ENCODE data around the gene COX7B2. TPM values are rescaled to one million over a fixed set of nuclear protein-coding genes. Genes with fewer than 3 reads are reported as not detected.

COX7B2 gene
- total and polyA plus RNA-seq, 2 of the 13 experiments (the other 11 are each of a cell fraction or from before 2014, with no cell fraction given): not detected

- DNase-seq (ENCODE audit: low spot score) (no peak), ATAC-seq (no peak), FAIRE-seq (no peak)
- CTCF ChIA-PET (ENCODE audit: low intra/inter-chr PET ratio, low total read pairs): no interaction called here
- POLR2A ChIA-PET: no interaction called here
- Histone ChIP-seq H2AFZ (ENCODE audit: low read length) (no peak overlapping the region), H3K36me3 (replicated peaks in 1 of 2; ENCODE audit: control insufficient read depth in 1 of 2, insufficient read depth in 2 of 2, low read length in 2 of 2) (no peaks in the 10 kb centered on the region), H3K79me2 (ENCODE audit: insufficient read depth, low read length) (no peaks in the 10 kb centered on the region), H3K9me3 (ENCODE audit: low read length) (0 out of 2 replicates have a peak, but pooled peaks cover under 1% of the 10 kb centered on the region), H3K9ac (ENCODE audit: insufficient read depth, low read depth, low read length) (no peak overlapping the region), H3K27me3 (ENCODE audit: control insufficient read depth in 1 of 2, insufficient read depth in 2 of 2, low read length in 2 of 2) (no peaks in the 10 kb centered on the region), H4K20me1 (ENCODE audit: insufficient read depth, low read length) (no peaks in the 10 kb centered on the region), H3K4me1 (ENCODE audit: insufficient read depth, low read length) (no peaks in the 10 kb centered on the region), H3K4me2 (ENCODE audit: low read depth, low read length) (no peak overlapping the region), H3K4me3 (replicated peaks in 1 of 3; ENCODE audit: insufficient read depth in 1 of 3, low read depth in 2 of 3, low read length in 3 of 3) (no peak overlapping the region), H3K27ac (ENCODE audit: extremely low read length, insufficient read depth, low read length) (no peak overlapping the region)
- in situ Hi-C loops (cut with HindIII; ENCODE audit: extremely low pct_ligation_motif_present, low pct_unique_long_range_greater_than_20kb) (no loop called here), intact Hi-C loops (cut with micrococcal nuclease; ENCODE audit: unreplicated experiment) (no loop called here)
- TF ChIP-seq NR2F2 (IDR thresholded peaks at IDR 0.05; ENCODE audit: borderline replicate concordance, low read depth): no peak
- TF ChIP-seq ZNF790 (CRISPR knock-in tag; IDR thresholded peaks at IDR 0.05; ENCODE audit: borderline replicate concordance): no peak
- no peak for TF ChIP-seq ZNF10 (CRISPR knock-in tag; IDR thresholded peaks at IDR 0.05; ENCODE audit: borderline replicate concordance, low read depth)
- TF ChIP-seq ZNF530 (CRISPR knock-in tag; IDR thresholded peaks at IDR 0.05; ENCODE audit: low read depth): no peak
- no peak for TF ChIP-seq CBX2 (IDR thresholded peaks at IDR 0.05; ENCODE audit: low read depth, low read length)
- no peak for TF ChIP-seq CBX2 (CRISPR knock-in tag; IDR thresholded peaks at IDR 0.05; ENCODE audit: low read depth)
- no peak for TF ChIP-seq TFAP4 (IDR thresholded peaks at IDR 0.05; ENCODE audit: borderline replicate concordance, low read depth)
- no peak for TF ChIP-seq ZNF121 (CRISPR knock-in tag; IDR thresholded peaks at IDR 0.05)
- TF ChIP-seq TSC22D2 (CRISPR knock-in tag; IDR thresholded peaks at IDR 0.05; ENCODE audit: borderline replicate concordance): no peak
- TF ChIP-seq ZNF556 (CRISPR knock-in tag; IDR thresholded peaks at IDR 0.05; ENCODE audit: borderline replicate concordance): no peak
- TF ChIP-seq, protein P1, sequence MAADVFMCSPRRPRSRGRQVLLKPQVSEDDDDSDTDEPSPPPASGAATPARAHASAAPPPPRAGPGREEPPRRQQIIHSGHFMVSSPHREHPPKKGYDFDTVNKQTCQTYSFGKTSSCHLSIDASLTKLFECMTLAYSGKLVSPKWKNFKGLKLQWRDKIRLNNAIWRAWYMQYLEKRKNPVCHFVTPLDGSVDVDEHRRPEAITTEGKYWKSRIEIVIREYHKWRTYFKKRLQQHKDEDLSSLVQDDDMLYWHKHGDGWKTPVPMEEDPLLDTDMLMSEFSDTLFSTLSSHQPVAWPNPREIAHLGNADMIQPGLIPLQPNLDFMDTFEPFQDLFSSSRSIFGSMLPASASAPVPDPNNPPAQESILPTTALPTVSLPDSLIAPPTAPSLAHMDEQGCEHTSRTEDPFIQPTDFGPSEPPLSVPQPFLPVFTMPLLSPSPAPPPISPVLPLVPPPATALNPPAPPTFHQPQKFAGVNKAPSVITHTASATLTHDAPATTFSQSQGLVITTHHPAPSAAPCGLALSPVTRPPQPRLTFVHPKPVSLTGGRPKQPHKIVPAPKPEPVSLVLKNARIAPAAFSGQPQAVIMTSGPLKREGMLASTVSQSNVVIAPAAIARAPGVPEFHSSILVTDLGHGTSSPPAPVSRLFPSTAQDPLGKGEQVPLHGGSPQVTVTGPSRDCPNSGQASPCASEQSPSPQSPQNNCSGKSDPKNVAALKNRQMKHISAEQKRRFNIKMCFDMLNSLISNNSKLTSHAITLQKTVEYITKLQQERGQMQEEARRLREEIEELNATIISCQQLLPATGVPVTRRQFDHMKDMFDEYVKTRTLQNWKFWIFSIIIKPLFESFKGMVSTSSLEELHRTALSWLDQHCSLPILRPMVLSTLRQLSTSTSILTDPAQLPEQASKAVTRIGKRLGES (CRISPR knock-in tag; IDR thresholded peaks at IDR 0.05; ENCODE audit: borderline replicate concordance): no peak
- TF ChIP-seq SP4 (CRISPR knock-in tag; IDR thresholded peaks at IDR 0.05): no peak
- no peak for TF ChIP-seq STAG1 (CRISPR knock-in tag; IDR thresholded peaks at IDR 0.05)
- TF ChIP-seq KMT2B (CRISPR knock-in tag; IDR thresholded peaks at IDR 0.05): no peak
- no peak for TF ChIP-seq HDAC1 (CRISPR knock-in tag; IDR thresholded peaks at IDR 0.05)
- TF ChIP-seq IRX3 (CRISPR knock-in tag; IDR thresholded peaks at IDR 0.05; ENCODE audit: borderline replicate concordance, low read depth): no peak
- TF ChIP-seq TAF1 (CRISPR knock-in tag; IDR thresholded peaks at IDR 0.05): no peak
- no peak for TF ChIP-seq KDM5A (IDR thresholded peaks at IDR 0.05; ENCODE audit: borderline replicate concordance, low read length)
- no peak for TF ChIP-seq ONECUT2 (CRISPR knock-in tag; IDR thresholded peaks at IDR 0.05)
- no TSS peak for BruUV-seq (replicated peaks)
- WGBS (ENCODE audit: low lambda C conversion rate): 0% methylated on average over 1 of the region's 1 CpG
Measured at GRCh38 chr4:46817806-46818205, 91.2 kb downstream of the COX7B2 start.

Measured in HepG2 (cell line).